Measurements from ENCODE around the gene EPG5.

DNA sequence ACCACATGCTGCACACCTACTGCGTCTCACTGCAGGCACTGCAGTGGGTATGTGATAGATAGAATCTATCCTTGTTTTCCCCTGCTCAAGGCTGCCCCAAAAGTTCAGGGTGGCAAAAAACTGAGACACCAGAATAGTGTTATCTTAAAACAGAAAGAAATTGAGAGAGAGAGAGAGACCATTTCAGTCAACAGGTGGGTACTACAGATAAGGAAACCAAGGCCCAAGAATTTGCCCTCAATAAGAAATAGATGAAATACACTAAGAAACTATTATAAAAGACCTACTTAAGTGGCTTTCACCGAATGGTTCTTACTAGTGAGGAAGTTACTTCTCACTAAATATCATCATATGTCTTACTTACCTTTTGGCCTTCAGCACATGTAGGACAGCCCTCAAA lies 27.9 kb downstream of the EPG5 start:
- TF ChIP-seq, protein P1, sequence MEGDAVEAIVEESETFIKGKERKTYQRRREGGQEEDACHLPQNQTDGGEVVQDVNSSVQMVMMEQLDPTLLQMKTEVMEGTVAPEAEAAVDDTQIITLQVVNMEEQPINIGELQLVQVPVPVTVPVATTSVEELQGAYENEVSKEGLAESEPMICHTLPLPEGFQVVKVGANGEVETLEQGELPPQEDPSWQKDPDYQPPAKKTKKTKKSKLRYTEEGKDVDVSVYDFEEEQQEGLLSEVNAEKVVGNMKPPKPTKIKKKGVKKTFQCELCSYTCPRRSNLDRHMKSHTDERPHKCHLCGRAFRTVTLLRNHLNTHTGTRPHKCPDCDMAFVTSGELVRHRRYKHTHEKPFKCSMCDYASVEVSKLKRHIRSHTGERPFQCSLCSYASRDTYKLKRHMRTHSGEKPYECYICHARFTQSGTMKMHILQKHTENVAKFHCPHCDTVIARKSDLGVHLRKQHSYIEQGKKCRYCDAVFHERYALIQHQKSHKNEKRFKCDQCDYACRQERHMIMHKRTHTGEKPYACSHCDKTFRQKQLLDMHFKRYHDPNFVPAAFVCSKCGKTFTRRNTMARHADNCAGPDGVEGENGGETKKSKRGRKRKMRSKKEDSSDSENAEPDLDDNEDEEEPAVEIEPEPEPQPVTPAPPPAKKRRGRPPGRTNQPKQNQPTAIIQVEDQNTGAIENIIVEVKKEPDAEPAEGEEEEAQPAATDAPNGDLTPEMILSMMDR (IDR thresholded peaks at IDR 0.05; ENCODE audit: poor library complexity, severe bottlenecking): no peak
- TF ChIP-seq EZH2 (IDR thresholded peaks at IDR 0.05; ENCODE audit: borderline replicate concordance, insufficient read depth, low read length, poor library complexity, severe bottlenecking): no peak
- no peak for TF ChIP-seq POLR2AphosphoS5 (IDR thresholded peaks at IDR 0.05)
- TF ChIP-seq MXI1 (conservative IDR thresholded peaks at IDR 0.05; ENCODE audit: poor library complexity, severe bottlenecking): no peak
- no peak for TF ChIP-seq EP300 (conservative IDR thresholded peaks at IDR 0.05; ENCODE audit: poor library complexity, severe bottlenecking)
- TF ChIP-seq REST (IDR thresholded peaks at IDR 0.05; ENCODE audit: borderline replicate concordance): no peak
- TF ChIP-seq SMC3 (conservative IDR thresholded peaks at IDR 0.05; ENCODE audit: poor library complexity): no peak
- TF ChIP-seq RAD21 (conservative IDR thresholded peaks at IDR 0.05): no peak
